HG03135 (cell line): ENCODE measurements around the gene EEIG2.
"Not testable (repeated sequence)": the region's sequence is repeated elsewhere in the genome, so short reads cannot be mapped to it uniquely, and the experiment has no call there.

Experiments
- ATAC-seq: cut with Tn5 transposase; IDR thresholded peaks from one replicate; pipeline ENCODE4 v1.9.1; 2021; ENCODE audit warnings: mild to moderate bottlenecking, moderate library complexity; ENCODE audit not compliant: unreplicated experiment

EEIG2 gene

DNA sequence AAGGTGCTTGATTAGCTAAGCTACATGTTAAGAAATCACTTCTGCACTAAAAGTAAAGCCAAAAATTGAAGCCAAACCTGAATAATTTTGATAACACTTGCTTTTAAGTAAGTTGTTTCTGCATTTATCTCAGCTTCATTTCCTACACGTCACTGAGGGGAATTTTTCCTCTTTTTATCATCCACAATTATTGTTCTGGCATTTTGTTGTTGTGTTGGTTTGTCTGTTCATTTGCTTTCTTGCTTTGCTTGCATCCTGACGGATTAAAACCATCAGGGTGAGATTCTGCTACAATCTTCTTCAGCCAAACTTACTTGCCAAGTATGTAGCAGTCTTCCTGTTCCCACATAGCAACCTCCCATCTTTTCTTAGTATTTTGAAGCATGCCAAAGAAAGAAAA is 18.0 kb upstream of the EEIG2 start:
- ATAC-seq, result no peak

- ATAC-seq, result not testable (repeated sequence)
Observed at GRCh38 chr1:108547493-108547892, 12.4 kb upstream of the EEIG2 start.

GRCh38 chr1:108551137-108551862 is 8.6 kb upstream of the EEIG2 start:
- ATAC-seq, result peak; percentile 87

DNA sequence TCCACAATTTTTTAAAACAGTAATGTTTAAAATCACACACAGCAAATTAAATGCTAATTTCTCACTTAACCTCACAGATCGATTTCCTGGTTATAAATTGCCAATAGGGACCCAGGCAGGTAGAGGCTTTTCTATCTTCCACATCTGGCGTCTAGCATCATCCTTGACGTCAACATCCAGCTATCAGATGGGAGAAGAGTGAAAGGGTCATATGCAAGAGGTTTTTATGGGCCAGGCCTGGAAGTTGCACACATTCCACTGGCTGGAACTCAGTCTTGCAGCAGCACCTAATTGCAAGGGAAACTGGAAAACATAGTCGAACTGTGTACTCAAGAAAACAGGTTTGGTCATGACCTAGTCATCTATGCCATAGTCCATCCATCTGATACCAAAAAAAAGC is 6.0 kb upstream of the EEIG2 start:
- ATAC-seq, result no peak

GRCh38 chr1:108554682-108555427 is 5.0 kb upstream of the EEIG2 start:
- no peak for ATAC-seq

GRCh38 chr1:108556066-108556465 is 3.8 kb upstream of the EEIG2 start:
- no peak for ATAC-seq

GRCh38 chr1:108556499-108556898 is 3.4 kb upstream of the EEIG2 start:
- no peak for ATAC-seq

DNA sequence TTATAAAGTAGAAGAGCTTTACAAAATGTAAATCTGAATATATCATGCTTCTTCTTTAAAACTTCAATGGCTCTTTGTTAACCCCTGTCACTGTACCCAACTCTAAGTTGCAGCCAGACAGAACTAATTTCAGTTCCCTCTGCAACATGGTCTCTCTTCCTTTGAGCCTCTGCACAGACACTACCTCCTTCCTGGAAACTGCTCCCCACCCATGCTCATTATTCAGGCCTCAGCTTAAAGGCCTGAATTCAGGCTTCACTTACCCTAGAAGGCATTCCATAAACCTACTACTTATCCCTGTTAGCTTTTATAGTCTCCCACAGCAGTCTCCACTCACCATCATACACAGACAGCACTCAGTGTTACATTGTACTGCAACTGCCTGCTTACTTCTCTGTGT is 2.6 kb upstream of the EEIG2 start:
- ATAC-seq, result no peak

GRCh38 chr1:108560189-108560873 is 431 bp downstream of the EEIG2 start:
- peak; percentile 34 for ATAC-seq

GRCh38 chr1:108560874-108561459 is 1.1 kb downstream of the EEIG2 start:
- peak; percentile 40 for ATAC-seq

GRCh38 chr1:108561689-108562326 is 1.9 kb downstream of the EEIG2 start:
- ATAC-seq, result peak; percentile 43

- no peak for ATAC-seq
Observed at GRCh38 chr1:108563808-108564207, 3.9 kb downstream of the EEIG2 start.

GRCh38 chr1:108565081-108565480 is 5.2 kb downstream of the EEIG2 start:
- ATAC-seq, result no peak

- no peak for ATAC-seq
Observed at GRCh38 chr1:108565512-108565911, 5.6 kb downstream of the EEIG2 start.

DNA sequence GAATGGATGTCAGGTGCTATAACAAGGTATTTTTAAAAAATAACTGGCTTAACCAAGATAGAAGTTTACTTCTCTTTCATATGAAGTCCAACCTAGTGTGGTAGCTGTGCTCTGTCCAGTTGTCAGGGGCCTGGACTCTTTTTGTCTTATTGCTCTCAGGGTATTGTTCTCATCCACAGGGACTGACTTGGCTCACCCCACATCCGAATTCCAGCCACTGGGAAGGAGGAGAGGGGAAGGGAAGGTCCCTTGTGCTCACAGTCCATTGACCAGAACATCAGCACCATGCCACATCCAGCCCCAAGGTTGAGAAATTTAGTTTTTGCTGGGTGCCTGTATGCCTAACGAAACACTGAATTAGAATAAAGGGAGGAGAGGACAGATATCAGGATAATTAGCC is 8.7 kb downstream of the EEIG2 start:
- no peak for ATAC-seq

- no peak for ATAC-seq
Observed at GRCh38 chr1:108569097-108569728, 9.3 kb downstream of the EEIG2 start.

GRCh38 chr1:108570128-108570527 is 10.2 kb downstream of the EEIG2 start:
- peak; percentile 97 for ATAC-seq

- ATAC-seq, result no peak
Observed at GRCh38 chr1:108570998-108571401, 11.1 kb downstream of the EEIG2 start.

DNA sequence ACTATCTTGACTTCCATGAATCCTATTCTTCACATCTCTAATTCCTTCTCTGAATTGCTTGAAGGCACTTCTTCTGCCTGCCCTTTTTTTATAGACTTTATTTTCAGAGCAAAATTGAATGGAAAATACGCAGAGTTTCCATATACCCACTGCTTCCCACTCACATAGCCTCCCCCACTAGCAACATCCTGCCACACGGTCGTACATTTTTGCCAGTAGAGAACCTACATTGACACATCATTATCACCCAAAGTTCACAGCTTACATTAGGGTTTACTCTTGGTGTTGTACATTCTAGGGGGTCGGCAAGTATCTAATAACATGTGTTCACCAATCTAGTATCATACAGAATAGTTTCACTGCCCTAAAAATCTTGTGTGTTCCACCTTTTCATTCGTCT is 12.3 kb downstream of the EEIG2 start:
- ATAC-seq, result no peak

DNA sequence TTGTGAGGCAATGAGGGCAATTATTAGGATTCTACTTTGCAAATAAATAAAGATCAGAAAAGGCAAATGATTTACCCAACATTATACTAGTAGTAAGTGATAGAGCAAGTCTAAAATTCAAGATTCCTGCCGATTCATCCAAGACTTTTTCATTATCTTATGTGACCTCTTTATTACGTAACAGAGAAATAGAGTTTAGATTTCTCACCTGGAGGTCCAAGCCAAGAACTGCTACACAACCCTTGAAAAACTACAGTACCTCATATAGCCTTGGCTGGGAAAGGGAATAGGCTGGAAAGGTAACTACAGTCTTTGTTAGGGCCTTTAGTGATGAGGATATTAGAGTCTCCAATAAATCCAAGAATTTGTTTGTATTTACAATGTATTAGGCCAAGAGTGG is 13.3 kb downstream of the EEIG2 start:
- ATAC-seq, result no peak

DNA sequence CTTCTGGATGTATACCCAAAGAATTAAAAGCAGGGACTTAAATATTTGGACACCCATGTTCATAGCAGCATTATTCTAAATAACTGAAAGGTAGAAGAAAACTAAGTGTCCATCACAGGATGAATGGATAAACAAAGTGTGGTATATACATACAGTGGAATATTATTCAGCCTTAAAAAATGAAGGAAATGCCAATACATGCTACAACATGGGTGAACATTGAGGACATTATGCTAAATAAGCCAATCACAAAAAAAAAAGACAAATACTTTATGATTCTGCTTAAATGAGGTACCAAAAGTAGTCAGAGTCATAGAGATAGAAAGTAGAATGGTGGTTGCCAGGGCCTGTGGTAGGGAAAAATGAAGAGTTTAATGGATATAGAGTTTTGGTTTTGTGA is 14.1 kb downstream of the EEIG2 start:
- ATAC-seq, result no peak
